Measurements from ENCODE around the gene ZFP57. TPM values are rescaled to one million over a fixed set of nuclear protein-coding genes. Genes with fewer than 3 reads are reported as not detected.

Gene ZFP57
- 1.4 TPM in 1 of 2 replicates, not detected in the other for total RNA-seq

DNA sequence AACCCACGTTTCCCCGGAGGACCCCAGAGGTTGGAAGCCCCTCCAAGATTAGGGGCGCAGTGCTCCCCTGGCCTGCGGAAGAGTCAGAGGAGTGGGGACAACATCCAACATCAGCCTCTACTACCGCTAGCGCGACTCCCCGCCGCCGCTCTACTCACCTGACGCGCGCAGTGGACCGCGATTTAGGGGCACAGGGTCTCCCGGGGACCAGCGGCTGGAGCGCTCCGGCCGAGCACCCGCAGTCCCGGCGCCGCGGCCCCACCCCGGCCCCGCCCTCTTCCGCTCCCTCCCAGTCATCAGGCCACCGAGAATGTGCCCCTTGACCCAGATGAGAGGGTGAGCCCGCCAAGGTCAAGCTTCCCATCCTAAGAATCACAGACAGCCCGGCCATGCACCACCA lies at the start of gene ZFP57:
Gene ZFP57 (minus strand): TSS at position 249 of the 400 bp plus-strand sequence. CDS start 4,149 bp downstream, outside the sequence.
- DNase-seq (ENCODE audit: low read depth in 2 of 2): no peak

GRCh38 chr6:29730575-29731126 lies 49.7 kb upstream of the ZFP57 start:
- no peak for DNase-seq (ENCODE audit: low read depth in 2 of 2)

DNA sequence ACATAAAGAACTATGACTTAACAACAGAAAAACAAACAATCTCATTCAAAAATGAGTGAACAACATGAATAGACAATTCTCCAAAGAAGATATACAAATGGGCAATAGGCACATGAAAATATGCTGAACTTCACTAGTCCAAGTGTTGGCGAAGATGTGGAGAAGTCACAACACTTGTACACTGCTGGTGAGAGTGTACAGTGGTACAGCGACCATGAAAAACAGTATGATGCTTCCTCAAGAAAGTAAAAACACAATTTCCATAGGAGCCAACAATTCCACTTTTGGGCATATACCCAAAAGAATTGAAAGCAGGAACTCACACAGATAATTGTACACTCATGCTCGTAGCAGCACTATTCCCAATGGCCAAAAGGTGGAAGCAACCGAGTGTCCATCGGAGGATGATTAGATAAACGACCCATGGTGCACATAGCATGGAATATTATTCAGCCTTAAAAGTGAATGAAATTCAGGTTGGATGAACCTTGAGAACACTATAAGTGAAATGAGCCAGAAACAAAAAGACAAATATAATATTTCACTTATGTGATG lies 48.9 kb upstream of the ZFP57 start:
- no peak for DNase-seq (ENCODE audit: low read depth in 2 of 2)

DNA sequence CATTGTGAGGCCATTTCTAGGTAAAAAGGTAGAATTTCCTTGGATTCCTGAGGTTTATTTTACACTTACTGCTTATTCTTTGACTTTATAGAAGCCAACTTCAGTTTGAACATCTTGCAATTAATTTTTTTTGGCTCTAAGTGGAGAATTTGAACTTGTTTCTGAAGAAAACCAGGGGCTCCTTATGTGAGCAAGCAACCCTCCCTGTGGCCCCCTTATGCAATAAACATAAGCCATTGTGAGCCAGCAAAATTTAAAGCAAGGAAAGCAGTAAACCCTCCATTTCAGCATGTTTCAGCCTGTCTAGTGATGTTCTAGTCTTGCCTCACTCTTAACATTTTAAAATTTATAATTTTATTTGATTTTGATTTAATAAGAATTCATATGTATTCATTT lies 47.9 kb upstream of the ZFP57 start:
- DNase-seq (ENCODE audit: low read depth in 2 of 2): no peak

GRCh38 chr6:29728173-29728874 lies 47.4 kb upstream of the ZFP57 start:
- no peak for DNase-seq (ENCODE audit: low read depth in 2 of 2)

GRCh38 chr6:29727637-29728036 lies 46.7 kb upstream of the ZFP57 start:
- no peak for DNase-seq (ENCODE audit: low read depth in 2 of 2)

DNA sequence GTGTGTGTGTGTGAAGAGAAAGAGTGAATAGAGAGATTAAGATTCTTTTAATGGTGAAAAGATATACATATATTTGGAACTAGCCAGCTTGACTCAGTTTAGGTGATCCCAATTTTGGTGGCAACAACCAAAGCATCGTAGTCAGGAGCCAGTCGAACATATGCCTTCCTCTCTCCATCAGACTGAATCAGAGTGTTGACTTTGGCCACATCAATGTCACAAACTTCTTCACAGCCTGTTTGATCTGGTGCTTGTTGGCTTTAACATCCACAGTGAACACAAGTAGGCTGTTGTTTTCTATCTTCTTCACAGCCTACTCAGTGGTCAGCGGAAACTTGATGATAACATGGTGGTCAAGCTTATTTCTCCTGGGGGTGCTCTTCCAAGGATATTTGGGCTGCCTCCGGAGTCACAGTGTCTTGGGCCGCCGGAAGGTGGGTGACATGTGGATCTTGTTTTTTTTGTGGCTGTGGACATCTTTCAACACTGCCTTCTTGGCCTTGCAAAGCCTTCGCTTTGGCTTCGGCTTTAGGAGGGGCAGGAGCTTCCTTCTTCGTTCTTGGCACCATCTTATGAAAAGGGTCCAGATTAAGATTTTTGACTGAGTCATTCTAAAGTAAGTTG lies 45.7 kb upstream of the ZFP57 start:
- DNase-seq (ENCODE audit: low read depth in 2 of 2): no peak

DNA sequence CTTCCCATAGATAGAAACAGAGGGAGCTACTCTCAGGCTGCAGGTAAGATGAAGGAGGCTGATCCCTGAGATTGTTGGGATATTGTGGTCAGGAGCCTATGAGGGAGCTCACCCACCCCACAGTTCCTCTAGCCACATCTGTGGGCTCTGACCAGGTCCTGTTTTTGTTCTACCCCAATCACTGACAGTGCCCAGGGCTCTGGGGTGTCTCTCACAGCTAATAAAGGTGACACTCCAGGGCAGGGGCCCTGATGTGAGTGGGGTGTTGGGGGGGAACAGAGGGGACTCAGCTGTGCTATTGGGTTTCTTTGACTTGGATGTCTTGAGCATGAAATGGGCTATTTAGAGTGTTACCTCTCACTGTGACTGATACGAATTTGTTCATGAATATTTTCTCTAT lies 45.0 kb upstream of the ZFP57 start:
- DNase-seq (ENCODE audit: low read depth in 2 of 2): no peak

GRCh38 chr6:29724937-29725869 lies 44.3 kb upstream of the ZFP57 start:
- no peak for DNase-seq (ENCODE audit: low read depth in 2 of 2)

GRCh38 chr6:29723666-29724588 lies 43.0 kb upstream of the ZFP57 start:
- DNase-seq (ENCODE audit: low read depth in 2 of 2): peak; percentile 15 to 17

DNA sequence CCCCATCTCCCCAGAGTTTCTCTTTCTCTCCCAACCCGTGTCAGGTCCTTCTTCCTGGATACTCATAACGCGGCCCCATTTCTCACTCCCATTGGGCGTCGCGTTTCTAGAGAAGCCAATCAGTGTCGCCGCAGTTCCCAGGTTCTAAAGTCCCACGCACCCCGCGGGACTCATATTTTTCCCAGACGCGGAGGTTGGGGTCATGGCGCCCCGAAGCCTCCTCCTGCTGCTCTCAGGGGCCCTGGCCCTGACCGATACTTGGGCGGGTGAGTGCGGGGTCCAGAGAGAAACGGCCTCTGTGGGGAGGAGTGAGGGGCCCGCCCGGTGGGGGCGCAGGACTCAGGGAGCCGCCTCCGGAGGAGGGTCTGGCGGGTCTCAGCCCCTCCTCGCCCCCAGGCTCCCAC lies 42.3 kb upstream of the ZFP57 start, which contains the start of gene HLA-F:
Gene HLA-F (plus strand): TSS at position 173 of the 404 bp plus-strand sequence. CDS start 30 bp downstream, at position 203.
- DNase-seq (ENCODE audit: low read depth in 2 of 2): peak; percentile 89

- DNase-seq (ENCODE audit: low read depth in 2 of 2): no peak
Observed at GRCh38 chr6:29720863-29721262, 39.9 kb upstream of the ZFP57 start.

DNA sequence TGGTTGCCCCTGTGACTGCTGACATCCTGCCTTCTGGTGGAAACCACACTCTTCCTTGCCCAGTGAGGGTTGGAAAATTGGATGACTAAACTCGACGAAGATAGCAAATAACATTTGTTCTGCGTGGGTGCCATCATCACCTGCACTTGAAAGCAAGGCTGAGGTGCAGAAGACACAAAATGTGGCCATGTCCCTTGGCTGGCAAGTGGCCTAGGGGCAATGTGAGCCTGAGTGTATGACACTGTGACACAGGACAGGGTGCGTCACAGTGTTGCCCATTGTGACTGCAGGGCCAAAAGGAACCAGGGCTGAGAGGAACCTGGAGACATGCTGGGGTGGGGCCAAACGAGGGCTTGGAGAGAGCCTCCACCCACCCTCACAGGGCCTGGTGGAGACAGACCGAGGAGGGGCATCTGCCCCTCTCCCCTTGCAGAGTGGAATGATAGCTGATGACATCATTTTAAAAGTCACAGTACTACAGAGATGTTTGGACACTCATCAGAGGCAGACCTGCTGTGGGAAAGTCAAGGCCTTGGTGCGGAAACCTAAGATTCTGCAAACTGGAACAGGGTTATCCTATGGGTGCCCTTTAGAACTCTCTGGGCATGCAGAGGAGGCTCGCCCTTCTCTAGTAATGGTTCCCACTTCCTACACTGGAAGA lies 29.5 kb upstream of the ZFP57 start:
- no peak for DNase-seq (ENCODE audit: low read depth in 2 of 2)

- no peak for DNase-seq (ENCODE audit: low read depth in 2 of 2)
Observed at GRCh38 chr6:29709188-29709587, 28.2 kb upstream of the ZFP57 start.

DNA sequence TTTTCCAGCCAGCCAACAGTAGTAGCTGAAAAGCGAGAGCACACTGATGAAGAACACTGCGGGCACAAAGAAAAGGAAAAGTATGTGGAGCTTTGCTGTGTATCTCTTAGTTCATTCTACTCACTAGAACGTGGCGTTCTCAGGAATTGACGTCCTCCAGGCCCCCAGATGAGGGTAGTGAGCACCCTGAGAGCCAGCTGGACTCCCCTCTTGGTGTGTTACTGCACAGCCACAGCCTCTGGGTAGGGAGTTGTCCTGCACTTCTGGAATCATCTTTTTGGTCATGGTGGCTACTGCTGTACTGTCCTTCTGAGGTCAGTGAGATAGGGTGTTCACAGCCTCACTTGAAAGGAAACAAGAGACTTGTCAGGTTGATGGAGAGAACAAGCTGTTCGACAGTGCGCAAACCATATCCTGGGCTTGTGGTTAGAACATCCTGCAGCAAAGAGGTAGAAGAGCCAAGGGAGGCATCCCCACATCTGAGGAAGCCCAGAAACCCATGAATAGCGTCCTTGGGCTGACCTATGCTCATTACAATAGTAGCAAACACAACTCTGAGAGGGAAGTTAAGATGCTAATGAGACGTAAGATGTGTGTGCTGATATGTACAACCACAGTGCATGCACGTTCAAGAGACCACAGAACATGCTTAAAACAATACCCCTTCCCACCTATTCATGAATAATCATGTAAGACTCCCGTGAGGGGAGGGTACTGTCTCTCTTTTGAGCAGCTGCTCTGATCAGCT lies 27.7 kb upstream of the ZFP57 start:
- no peak for DNase-seq (ENCODE audit: low read depth in 2 of 2)

DNA sequence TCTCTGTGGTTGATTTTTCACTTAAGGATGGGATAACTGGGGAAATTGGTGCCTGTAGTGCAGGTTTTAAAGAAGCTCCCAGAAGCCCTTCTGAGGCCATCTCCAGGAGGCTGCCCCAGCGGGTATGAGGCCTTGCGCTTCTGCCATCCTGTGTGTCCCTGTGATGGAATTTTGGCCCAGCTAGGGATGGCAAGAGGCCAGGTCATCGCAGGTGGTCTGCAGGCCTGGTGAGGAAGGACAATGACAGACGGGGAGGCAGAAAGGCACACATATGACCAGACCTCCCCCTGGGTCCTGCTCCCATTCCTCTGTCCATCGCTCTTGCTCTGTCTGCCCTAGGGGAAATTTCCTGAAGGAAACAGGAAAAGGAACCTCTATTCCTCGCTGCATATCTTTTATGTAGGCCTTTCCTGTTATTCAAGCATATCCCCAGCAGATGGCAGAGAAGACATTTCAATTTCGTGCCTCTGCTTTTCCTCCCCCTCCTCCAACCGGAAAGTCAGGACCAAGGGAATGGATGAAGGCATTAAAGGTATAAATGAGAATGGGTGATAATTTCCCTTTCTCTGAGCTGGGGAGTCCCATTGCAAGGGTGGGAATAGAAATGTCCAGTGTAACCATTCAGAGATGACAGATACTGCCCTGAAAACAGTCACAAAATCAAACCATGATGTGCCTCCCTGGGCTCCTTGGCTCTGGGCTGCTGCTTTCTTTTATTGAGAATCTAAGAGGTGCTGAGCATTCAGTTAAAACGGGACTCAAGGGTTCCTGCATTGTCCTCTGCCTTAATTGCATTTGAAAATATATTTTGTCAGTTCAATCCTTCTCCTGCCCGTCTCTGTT lies 24.7 kb upstream of the ZFP57 start:
- DNase-seq (ENCODE audit: low read depth in 2 of 2): peak; percentile 54 to 61

DNA sequence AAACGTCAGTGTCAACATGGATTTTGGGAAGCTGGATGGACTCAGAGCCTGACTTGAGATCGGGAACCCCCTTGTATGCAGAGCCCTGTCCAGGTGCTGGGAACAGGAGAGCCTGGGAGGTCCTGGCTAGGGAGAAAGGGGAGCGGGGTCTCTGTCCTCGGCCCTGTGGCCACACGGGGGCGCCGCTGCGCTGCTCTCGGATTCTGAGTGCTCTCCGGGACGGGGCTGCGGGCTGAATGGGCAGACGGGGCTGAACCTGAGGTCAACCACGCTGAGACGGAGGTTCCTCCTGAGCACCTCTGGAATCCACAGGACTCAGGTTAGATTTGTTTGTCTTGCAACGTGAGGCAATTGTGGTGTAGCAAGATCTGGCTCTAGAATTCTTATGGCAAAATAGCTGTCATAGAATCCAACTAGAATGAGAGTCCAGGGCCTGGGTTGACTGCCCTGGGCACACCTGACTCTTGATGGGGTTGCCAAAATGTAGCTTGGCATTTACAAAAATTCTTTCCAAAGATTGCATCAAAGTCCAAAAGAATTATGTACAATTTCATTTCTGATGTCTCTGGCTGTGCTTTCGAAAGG lies 21.7 kb upstream of the ZFP57 start:
- peak; percentile 23 to 58 for DNase-seq (ENCODE audit: low read depth in 2 of 2)
